Activated gamma-delta T cell treated with Interleukin-2 at 50 U/mL for 16 hours (primary cell): ENCODE data around the gene CPXM1.
"Not testable (repeated sequence)": the region's sequence is repeated elsewhere in the genome, so short reads cannot be mapped to it uniquely, and the experiment has no call there.

Experiments
- DNase-seq: peaks from one replicate; pipeline ENCODE4 v3.0.0-alpha.2; 2020

CPXM1 gene

DNA sequence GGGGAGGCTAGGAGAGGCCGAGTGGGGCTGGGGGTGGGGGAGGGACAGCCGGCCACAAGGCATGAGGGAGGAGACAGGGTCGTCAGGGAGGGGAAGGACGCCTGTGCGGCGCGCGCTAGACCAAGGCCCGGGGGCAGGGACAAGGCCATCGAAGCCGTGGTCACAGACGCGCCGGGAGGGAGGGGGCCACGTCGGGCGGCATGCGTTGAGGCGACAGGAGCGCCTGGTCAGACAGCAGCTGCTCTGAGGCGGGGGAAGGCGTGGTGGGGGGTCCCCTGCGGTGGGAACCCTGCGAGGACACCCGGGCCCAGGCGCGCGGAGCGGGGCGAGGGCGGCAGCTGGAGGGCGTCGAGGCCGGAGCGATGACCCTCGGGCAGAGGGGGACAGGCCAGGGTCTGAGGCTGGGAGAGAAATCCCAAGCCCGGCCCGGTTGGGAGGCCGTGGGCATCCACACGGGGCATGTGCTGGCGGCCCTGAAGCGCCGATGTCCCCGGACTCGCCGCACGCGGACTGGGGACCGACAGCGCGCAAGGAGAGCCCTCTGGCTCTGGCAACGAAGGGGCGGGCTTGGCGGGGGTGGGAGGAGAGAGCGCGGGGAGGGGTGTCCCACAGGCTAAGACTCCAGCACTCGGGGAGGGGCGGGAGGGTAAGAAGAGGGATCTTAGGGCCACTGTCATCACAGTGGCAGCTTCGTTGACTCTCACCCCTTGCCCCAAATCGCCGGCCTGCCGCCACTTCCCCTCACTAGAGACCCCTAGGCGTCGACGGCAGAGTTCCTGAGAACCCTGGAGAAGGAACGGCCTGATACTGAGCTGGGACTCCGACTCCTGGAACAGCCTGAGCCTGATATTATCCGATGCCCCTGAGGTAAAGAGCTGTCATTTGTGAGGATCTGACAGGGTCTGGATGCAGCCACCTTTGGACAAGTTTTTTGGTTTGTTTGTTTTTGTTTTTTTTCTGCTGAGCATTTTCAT, 20.8 kb upstream of the CPXM1 start:
- no peak for DNase-seq

DNA sequence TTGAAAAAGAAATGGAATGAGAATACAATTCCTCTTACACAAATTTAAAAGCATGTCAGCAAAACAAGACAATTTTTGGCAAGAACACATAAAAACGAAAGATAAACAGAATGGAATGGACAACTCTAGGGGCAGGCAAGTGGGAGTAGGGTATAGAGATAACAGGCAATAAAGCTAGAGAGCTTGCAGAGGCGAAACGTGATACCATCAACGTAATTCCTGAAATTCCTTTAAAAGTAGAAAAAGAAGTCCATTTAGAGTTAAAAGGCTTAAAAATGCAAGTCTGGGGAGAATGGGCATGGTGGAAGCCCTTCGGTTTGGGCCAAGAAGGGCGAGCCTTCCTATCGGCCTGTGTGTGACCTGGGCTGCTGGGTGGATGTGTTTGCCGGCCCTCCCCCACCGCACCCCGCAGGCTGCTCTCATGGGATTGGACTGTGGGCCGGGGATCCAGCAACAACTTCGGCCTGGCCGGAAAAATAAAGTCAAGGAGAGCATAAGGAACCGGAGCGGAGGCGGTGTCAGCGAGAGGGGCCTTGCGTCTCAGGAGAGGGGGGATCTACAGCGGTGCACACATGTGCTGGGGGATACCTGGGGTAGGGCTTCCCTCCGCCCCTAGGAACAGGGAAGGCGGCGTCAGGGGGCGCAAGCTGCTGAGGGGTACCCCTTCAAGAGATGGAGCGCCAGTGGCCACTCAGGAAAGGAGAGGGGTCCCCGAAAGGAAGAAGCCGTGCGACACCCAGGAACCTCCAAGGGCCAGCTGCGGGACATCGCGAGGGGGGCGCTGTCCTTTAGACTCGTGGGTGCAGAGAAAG, 19.9 kb upstream of the CPXM1 start:
- no peak for DNase-seq

DNA sequence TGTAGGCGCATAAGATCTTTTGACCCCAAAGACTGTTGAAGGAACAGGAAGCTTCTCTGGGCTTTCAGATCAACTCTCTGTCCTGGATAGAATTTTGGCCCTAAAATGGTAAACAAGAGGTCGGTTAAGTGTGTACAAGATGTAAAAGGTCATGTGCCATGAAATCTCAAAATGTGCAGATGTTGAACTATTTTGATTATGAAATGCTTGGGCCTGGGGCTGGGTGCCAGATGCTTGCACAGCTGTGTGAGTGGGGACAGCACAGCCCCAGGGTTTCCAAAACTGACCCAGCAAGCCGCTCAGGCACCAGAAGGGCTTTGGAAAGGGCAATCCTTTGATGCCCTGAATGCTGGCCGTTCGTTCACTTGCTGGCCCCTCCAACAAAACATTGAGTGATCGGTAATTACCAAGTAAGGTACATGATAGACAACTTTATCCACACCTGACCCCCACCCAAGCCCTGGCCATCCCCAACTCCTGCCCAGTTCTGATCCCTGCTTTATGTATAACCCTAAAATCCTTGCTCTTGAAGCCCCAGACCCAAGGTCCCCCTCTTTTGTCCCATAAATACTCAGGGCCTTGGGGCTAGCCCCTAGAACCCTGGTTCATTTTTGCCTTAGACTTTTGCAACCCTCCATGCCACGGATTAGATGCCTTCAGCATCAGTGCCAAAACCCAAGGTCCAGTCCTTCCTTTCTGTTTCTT, 17.6 kb upstream of the CPXM1 start:
- no peak for DNase-seq

DNA sequence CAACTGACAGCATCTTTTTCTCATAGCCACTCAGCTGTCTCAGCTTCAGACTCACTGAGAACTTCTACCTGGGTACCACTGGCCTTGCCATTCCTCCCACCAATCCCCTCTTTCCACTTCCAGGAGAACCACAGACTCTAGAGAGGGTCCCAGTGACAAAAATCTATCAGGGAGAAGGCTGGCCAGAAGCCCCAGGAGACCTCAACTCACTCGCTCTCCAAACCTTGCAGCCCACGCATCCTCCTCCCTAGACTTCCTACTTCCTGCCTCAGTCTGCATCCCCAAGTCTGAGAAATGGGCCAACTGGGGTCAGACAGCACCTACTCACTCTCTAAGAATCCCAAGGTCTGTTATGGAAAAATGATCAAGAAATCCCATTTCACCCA, 16.9 kb upstream of the CPXM1 start:
- DNase-seq, result no peak

DNA sequence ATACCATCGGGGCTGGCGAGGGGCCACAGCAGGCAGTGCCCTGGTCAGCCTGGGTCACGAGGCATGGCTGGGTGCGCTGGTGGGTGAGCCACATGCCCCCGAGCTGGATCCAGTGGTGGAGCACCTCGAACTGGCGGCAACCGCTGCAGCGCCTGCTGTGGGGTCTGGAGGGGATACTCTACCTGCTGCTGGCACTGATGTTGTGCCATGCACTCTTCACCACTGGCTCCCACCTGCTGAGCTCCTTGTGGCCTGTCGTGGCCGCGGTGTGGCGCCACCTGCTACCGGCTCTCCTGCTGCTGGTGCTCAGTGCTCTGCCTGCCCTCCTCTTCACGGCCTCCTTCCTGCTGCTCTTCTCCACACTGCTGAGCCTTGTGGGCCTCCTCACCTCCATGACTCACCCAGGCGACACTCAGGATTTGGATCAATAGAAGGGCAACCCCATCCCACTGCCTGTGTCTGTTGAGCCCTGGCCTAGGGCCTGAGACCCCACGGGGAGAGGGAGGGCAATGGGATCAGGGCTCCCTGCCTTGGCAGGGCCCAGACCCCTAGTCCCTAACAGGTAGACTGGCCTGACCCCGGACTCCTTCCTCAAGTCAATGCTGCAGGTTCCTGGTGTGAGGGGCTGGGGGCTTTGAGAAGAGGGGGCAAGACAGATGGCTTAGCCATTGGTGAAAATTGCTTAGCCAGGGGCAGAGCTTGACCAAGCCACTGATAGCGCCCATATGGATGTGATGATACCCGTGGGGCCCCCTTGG, 16.3 kb upstream of the CPXM1 start:
- DNase-seq, result no peak

DNA sequence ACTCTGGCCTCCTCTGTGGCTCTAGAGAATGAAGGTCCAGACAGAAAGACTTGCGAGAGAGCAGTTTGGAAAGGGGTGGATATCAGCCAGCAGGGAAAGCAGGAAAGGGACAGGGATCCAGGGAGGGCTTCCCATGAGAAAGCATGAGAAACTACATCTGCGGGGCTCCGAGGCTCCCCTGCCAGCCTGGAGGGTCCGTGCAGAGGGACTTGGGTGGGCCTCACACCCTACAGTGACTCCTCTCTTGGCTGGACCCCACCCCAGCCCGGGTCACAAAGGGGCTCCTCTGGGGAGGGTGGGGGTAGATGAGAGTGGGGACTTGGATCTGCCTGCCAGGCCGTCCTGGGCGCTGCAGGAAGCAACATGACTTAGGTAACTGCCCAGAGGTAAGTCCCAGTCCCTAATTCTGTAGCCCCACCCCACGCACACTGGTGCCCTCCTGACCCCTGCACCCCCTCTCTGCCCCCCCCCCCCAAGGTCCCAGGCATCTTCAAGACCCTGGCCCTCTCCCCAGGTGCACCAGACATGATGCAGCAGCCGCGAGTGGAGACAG, 15.7 kb upstream of the CPXM1 start, which contains the start of gene TMEM239:
Gene TMEM239 (plus strand): TSS at position 335 of the 553 bp plus-strand sequence. CDS start 191 bp downstream, at position 526.
- no peak for DNase-seq

DNA sequence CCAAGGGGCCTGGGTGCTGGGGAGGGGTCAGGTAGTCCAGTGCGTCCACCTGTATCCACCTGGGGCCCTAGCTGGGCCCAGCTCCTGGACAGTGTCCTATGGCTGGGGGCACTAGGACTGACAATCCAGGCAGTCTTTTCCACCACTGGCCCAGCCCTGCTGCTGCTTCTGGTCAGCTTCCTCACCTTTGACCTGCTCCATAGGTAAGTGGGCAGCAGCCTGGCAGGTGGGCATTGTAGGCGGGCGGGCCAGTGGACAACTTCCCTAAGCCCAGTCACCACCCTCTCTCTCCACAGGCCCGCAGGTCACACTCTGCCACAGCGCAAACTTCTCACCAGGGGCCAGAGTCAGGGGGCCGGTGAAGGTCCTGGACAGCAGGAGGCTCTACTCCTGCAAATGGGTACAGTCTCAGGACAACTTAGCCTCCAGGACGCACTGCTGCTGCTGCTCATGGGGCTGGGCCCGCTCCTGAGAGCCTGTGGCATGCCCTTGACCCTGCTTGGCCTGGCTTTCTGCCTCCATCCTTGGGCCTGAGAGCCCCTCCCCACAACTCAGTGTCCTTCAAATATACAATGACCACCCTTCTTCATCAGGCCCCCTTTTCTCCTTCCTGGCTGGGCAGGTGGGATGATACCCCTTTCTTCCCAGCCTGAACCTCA, 14.9 kb upstream of the CPXM1 start:
- no peak for DNase-seq

DNA sequence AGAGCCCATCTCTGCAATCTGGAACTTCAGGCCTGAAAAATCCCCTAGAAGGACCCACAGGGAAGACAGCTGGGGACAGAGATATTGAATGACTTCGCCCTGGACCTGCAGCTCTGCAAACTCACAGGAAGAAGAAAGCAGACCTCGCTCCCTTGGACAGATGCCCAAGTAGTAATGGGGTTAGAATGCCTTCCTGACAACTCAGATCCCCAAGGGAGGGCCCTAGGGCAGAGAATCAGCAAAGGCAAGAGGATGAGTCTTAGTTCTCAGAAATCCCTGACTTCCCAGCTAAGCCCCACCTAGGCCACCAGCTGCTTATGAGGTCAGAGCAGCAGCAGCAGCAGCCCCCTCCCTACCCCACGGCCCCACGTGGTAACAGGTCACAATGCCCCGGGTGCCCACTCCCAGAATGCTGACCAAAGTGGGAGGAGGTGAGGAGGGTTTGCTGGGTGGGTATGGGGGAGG, 14.2 kb upstream of the CPXM1 start, which contains the start of gene C20orf141:
Gene C20orf141 (plus strand): TSS at position 401 of the 465 bp plus-strand sequence. CDS start 198 bp downstream, outside the sequence.
- DNase-seq, result no peak

DNA sequence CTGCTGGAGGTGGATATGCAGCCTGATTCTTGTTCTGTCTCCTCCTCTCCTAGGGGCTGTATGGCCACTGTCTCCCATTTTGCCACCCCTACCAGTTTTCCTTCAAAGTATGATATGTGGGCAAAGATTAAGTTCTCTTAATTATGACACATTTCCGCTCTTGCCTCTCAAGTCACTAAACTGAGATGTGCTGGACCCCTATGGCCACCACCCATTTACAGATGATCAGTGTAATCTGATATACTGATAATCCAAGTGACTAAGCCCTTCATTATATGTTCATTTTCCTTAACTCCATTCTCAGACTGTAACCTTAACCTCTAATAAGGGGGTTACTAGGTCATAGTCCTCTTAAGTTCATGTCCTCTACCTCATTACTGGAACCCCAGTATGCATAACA, 13.6 kb upstream of the CPXM1 start:
- DNase-seq, result no peak

DNA sequence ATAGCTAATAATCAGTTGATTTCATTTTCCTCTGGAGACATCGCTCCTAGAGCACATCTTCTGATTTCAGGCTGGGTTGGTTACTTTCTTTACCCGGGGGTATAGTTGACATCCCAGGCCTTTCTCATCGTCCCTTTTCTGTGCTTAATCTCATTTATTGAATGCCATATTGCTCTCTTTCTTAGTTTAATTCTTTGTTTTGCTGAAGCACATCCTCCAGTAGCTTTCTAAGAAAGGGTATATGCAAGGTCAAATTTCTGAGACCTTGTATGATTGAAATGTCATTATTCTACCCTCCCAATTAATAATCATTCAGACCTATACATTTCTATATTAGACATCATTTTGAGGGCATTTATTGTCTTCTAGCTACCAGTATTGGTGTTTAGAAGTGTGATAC, 11.8 kb upstream of the CPXM1 start:
- no peak for DNase-seq

DNA sequence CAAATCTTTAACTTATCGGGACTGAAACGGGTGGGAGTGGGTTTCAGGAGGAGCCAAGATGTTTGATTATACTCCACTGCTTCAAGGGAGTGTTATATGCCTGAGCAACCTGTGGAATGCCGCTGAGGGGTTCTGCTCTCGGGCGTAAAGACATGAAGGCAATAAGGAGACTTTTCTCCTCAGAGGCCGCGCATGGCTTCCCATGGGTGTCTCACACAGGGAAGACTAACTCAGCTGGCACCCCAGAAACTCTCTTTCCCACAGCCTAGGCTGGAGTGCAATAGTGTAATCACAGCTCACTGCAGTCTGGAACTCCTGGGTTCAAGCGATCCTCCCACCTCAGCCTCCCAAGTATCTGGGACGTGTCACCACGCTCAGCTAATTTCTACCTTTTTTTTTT, 9.3 kb upstream of the CPXM1 start:
- DNase-seq, result no peak

DNA sequence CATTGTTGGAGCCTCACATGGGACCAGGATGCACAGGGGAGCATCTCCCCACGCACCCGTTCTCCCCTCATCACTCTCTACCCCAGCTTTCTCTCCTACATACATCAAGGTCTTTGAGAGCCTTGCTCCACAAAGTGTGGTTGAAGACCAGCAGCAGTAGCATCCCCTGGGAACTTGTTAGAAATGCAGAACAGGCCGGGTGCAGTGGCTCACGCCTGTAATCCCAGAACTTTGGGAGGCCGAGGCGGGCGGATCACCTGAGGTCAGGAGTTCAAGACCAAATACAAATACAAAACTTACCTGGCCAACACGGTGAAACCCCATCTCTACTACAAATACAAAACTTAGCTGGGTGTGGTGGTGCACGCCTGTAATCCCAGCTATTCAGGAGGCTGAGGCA, 7.5 kb upstream of the CPXM1 start:
- not testable (repeated sequence) for DNase-seq

DNA sequence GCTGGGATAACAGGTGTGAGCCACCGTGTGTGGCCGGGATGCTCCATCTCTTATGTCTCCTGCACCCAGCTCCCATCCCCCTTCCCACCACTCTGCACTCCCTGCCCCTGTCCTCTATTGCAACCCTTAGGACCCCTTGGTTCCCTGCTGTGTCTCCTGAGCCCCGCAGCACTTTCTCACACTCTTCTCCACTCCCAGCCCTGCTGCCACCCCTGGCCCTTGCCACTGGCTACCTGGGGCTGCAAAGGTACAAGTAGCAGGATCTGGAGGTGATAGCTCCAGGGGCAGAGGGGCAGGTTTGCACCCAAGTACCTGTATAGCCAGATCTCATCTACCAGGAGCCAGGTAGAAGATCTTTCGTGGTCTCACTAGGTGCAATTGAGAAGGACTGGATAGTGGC, 6.6 kb upstream of the CPXM1 start:
- no peak for DNase-seq

DNA sequence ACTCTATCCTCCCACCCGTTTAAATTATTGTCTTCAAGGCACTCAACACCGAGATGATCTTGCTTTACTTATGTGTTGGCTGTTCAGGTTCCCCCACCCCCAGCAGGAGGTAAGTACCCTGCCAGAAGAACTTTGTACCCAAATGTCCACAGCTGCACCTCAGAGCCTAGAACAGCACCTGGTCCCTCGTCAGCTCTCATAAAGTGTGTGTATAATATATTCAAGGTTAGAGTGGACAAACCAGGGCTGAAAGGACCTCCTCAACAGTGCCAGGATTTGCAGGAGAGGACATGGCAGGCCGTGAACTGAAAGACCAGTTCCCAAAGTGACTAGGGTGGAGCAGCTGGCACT, 5.9 kb upstream of the CPXM1 start:
- no peak for DNase-seq

DNA sequence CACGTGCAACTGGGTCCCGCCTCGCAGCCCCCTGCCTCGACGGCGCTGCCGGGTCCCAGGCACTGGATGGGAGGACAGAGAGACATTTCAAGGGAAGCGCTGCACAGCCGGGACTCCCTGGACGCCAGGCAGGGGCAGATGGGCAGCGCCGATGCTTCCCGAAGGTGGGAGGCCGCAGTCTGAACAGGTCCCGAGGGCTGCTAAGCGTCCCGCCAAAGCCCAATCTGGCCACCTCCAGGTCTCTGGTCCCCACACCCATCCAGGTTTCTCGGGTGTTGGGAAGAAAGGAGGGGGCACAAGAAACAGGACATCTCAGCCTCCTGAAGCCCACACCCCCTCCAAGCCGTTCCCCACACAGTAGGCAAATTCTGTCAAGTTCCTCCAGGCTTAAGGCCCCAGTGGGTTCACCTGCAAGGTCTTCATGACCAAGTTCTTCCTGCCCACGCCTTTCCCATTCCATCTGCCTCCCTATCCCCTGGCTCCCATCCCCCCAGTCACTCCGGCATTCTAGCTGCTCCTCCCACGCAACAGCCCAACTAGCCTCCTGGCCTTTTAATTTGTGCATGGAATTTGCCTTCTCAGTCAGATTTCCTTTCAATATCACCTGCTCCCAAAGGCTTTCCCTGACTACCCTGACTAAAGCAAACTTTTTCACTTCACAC, 5.4 kb upstream of the CPXM1 start:
- no peak for DNase-seq

DNA sequence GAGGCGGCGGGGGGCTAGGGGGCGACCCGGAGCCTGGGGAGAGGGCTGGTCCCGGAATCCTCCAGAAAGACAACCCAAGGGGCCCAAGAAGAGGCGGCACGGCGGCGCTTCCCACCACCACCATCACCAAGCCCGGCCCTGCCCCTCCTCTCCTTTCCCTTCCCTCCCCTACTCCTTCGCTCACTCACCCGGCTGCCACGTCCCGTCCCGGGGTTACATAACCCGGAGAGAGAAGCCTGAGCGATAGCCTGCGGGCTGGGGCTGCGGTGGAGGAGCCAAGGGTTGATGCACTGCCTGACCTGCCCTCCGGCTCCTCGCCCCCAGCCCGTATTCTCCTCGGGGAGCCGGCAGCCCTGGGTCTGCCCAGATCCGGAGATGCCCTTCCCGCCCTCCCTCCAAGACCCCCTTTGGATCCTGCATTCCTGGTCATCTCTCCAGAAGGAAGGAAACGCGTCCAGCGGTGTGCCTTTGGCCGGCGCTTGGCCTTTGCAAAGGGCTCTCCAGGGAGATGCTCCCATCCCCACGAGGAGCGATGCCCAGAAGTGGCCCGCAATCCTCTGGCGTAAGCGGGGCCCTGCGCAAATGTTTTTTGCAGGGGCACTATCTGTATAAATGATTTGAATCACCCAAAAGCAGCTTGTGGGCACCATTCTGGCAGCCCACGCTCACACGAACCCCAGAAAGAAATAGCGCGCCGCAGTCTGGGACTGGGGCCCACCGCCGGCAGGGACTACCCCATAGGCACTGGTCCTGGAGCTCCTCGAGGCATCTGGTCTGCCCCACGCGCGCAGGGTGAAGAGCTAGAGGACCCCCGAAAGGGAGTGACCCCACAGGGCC, 4.6 kb upstream of the CPXM1 start:
- no peak for DNase-seq

DNA sequence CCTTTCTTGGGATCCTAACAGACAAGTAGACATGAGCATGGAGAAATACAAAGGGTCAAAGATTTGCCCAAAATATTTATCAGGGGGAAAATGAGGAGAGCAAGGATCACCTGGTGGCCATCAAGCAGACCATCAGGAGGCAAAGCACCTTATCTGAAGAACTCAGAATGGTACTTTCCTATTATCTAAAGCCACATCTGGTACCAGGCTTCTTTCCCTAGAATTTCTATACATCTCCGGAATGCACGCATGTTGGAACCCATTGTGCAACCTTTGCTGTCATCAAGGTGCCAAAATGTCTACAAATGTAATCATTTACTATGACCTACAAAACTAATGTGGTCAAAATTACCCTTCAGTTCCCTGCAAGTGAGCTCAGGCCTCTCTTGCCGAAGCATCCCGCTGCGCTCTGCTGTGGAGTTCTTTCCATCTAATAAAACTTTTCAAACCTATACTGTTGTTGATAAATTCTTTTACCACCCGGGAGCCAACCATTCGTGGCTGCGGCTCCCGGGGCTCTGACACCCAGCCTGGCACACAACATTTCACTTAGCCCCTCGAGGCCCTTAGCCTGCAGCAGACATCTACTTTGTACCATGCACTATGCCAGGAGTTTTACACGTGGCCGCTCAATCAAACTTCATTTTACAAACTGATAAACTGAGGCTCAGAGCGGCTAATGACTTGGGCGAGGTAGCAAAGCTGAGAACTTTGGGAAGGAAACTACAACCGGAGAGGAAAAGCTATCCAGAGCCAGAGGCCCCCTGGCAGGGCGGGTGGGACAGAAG, 3.8 kb upstream of the CPXM1 start:
- no peak for DNase-seq

DNA sequence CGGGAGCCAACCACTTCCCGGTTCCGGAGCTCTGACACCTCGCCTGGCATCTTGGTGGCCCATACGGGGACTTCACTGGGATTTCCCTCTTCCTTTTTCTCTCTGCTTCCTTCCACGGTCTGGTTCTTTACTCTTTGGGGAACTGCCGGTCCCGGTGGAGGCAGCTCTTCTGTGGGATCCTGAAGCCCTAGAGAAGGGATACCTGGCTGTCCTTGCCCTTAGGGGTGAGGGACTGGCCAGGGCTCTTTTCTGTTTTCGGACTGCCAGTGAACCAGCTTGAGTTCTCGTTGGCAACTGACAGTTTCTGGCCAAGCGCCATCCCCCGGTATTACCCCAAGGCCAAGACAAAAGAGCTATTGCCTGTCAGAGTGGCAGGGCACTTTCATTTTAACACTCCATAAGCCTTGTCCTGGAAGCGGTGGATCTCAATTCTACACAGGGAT, 880 bp upstream of the CPXM1 start:
- DNase-seq, result no peak
